ENCODE measurements around the gene ZNG1F.
"Not testable (repeated sequence)": the region's sequence is repeated elsewhere in the genome, so short reads cannot be mapped to it uniquely, and the experiment has no call there.

ZNG1F gene

DNA sequence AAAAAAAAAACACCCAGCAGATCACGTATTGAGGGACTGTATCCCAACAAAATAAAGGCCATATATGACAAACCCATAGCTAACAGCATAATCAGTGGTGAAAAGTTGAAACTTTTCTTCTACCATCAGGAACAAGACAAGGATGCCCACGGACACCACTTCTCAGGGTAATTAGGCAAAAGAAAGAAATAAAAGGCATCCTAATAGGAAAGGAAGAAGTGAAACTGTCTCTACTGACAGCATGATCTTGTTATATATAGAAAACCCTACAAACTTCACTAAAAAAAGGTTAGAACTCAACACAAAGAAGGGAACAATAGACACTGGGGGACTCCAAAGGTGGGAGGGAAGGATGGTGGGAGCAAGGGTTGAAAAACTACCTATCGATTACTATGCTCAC is 102.9 kb downstream of the ZNG1F start:
- DNase-seq (ENCODE audit: low read depth in 3 of 3): not testable (repeated sequence)

GRCh38 chr9:41082358-41082757 is 106.8 kb downstream of the ZNG1F start:
- DNase-seq (ENCODE audit: low read depth in 3 of 3): not testable (repeated sequence)
